AG10803 (cell line): Measurements from ENCODE around the gene EYA4.

ENCODE experiments used
- DNase-seq: peaks from one replicate; pipeline ENCODE4 v3.0.0; 2010; ENCODE audit warnings: low read depth
- H3K4me3 ChIP-seq: 2 replicates; pipeline ENCODE4 v1.5.1; 2011; ENCODE audit warnings: mild to moderate bottlenecking, low read length, control low read depth
- TF ChIP-seq, protein P1 (sequence below): conservative IDR thresholded peaks from 2 replicates; pipeline ENCODE4 v1.5.1; 2011; ENCODE audit warnings: mild to moderate bottlenecking, low read length, control low read depth, inconsistent platforms

EYA4 gene

DNA sequence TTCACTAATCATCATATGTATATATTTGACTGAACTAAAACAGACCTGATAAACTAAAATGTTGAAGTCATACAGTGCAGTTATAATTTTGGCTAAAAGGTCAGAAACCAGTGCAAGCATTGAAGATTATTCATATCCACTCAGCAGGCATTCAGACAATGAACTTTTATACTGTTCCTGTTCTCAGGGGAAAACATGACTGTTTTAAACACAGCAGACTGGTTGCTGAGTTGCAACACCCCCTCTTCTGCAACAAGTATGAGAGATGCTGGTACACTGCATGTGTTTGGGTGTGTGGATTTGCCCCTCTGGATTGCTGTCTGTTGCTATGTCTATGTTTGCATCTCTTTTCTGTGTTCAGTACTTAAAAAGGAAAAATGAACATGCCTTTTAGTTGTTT lies 206.8 kb downstream of the EYA4 start:
- no peak overlapping the region for H3K4me3 ChIP-seq
- peak; percentile 2 for DNase-seq
- TF ChIP-seq, protein P1, sequence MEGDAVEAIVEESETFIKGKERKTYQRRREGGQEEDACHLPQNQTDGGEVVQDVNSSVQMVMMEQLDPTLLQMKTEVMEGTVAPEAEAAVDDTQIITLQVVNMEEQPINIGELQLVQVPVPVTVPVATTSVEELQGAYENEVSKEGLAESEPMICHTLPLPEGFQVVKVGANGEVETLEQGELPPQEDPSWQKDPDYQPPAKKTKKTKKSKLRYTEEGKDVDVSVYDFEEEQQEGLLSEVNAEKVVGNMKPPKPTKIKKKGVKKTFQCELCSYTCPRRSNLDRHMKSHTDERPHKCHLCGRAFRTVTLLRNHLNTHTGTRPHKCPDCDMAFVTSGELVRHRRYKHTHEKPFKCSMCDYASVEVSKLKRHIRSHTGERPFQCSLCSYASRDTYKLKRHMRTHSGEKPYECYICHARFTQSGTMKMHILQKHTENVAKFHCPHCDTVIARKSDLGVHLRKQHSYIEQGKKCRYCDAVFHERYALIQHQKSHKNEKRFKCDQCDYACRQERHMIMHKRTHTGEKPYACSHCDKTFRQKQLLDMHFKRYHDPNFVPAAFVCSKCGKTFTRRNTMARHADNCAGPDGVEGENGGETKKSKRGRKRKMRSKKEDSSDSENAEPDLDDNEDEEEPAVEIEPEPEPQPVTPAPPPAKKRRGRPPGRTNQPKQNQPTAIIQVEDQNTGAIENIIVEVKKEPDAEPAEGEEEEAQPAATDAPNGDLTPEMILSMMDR: no peak

DNA sequence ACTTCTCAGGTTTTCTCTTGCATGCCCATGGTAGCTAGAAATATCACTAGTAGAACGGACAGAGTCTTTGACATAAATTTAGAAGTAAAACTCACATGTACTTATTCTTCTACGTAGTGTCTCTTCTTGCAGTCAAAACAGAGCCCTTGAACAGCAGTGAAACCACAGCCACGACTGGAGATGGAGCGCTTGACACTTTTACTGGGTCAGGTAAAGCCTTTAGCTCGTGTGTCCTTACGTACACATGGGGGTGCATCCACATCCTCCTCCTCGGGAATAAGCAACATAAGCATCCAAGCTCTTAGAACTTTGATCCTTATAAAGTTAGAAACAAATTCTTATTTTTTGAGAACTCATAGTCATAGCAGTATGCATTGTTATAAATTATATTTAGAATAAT lies 215.3 kb downstream of the EYA4 start:
- DNase-seq: no peak

DNA sequence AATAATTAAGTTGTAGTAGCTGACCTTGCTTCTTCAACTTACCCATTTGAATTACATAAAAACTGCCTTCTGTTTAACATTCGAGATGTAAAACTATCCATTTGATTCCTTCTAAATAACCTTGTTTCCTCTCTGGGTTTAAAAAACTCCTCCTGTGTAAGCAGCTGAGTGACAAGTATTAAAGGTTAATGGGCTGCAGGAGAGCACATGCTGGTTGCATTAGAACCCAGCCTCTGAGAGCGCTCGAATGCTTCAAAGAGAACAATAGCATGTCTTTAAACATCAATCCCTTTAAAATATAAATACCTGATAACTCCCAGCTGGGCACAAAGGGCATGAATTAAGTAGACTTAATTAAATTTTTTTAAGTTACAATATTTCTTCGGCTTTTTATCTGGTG lies 215.8 kb downstream of the EYA4 start:
- DNase-seq: no peak

More for the DNA sequence above, 215.3 kb downstream of the EYA4 start:
- TF ChIP-seq, protein P1: no peak
- no peak overlapping the region for H3K4me3 ChIP-seq

DNA sequence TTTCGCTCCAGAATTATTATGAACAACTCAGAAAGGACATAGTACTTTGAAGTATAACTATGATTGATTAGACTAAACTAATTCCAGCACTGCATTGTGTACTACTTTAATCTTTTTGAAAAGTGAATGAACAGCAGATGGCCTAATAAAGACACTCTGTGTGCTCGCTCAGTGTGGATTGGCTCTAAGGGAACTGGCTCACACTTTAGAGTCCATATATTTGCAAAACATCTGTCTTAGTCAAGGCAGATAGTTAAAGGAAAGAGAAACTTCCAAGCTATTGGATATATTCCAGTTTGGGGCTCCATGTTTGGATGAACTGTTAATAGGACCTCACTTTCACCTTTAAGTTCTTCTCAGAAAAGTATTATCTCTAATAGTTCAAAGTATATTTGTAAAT lies 218.9 kb downstream of the EYA4 start:
- no peak for DNase-seq
- TF ChIP-seq, protein P1: no peak
- H3K4me3 ChIP-seq: no peak overlapping the region

More for the DNA sequence above, 215.8 kb downstream of the EYA4 start:
- TF ChIP-seq, protein P1: no peak
- no peak overlapping the region for H3K4me3 ChIP-seq

DNA sequence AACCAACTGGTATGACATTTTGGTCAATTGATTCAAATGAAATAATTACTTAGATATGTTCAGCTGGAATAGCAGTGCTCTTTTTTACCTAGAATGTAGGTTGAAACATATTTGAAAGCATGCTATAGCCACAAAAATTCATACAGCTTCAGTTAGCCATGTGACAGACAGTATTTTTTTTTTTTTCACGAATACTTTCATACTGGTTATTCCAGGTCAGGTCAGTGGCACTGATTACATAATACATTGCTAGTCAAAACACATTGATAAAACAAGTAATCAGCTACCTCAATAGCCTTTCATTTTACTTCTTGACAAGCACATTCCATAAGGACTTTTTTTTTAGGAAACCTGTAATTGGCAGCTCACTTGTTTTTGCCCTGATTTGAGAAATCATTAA lies 222.6 kb downstream of the EYA4 start:
- H3K4me3 ChIP-seq: no peak overlapping the region
- no peak for DNase-seq
- TF ChIP-seq, protein P1: no peak

DNA sequence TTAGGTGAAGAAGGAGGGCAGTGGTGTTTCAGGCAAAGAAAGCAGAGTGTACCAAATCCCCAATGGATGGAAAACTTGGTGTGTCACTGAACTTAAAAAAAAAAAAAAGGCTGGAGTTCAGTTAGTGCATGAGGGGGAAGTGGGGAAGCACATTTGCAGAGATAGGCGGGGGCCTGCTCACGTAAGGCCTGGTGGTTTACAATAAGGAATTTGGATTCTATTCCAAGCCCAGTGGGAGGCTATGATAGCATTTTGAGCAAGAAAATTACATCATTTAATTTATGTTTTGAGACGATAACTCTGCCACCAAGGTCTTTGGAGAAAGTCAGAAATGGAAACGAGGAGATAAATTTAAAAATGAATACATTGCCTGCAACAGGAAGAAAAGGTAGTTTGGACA lies 225.5 kb downstream of the EYA4 start:
- DNase-seq: no peak
- TF ChIP-seq, protein P1: no peak

DNA sequence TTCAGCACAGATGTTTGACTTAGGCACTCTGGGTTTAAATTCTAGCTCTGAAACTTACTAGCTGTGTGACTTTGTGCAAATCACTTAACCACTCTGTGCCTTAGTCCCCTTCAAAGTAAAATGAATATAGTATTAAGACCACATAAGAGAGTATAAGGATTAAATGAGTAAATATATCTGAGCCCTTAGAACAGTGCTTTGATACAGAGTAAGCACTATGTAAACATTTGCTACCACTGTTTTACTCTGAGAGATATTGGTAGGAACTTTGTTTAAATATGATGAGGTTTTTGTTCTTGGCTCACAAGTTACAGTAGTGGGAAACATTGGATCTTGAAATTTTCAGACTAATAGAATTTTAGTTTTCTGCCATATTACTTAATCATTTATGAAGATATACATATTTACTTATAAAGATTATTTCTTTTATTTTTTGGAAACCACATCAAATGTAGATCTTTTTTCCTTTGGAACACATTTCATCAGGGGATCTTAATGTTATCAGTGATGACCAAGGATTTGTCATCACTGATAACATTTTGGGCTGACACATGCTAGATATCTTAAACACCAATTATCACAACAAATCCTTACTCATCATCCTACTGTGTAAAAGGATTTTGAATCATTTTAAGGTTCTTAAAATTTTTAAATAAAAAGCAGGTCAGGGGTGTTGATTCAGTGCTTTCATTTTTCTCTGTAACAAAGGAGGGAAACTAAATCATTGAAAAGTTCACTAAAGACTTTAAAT lies 226.2 kb downstream of the EYA4 start:
- H3K4me3 ChIP-seq: no peak overlapping the region
- DNase-seq: no peak
- TF ChIP-seq, protein P1: no peak

More for the DNA sequence above, 225.5 kb downstream of the EYA4 start:
- no peak overlapping the region for H3K4me3 ChIP-seq
